ENCODE data around the gene SRRM5. TPM values are rescaled to one million over a fixed set of nuclear protein-coding genes. Genes with fewer than 3 reads are reported as not detected.
"Not testable (repeated sequence)": the region's sequence is repeated elsewhere in the genome, so short reads cannot be mapped to it uniquely, and the experiment has no call there.

SRRM5 gene
- total RNA-seq, 1 experiment from 2014 or later: 1.0 TPM

DNA sequence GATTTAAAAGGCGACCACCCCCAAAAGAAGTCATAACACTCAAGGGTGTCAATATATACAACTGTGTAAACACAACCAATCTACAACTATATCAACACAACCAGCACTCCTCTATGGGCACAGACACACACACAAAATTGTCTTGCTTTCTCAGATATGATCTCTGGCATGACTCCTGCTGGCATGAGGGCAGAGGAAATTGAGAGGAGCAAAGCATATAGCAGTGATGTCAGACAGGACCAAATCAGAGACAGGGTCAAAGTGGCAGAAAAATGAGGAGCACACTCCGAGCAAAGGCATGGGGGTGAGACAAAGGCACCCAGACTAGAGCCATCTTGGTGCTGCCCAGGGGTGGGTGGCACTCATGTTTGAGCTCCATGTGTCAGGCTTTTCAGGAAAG is 25.5 kb upstream of the SRRM5 start:
- DNase-seq: no peak
- H3K27me3 ChIP-seq (replicated peaks; ENCODE audit: control insufficient read depth, insufficient read depth, low read length): no peaks in the 10 kb centered on the region; the same call in 1 of the 2 replicates
- BruUV-seq (replicated peaks): no TSS peak
- Mint-ChIP-seq H3K9me3 (ENCODE audit: unreplicated experiment) (no peaks in the 10 kb centered on the region), H3K27ac (ENCODE audit: unreplicated experiment) (no peak overlapping the region), H3K4me3 (ENCODE audit: unreplicated experiment) (no peak overlapping the region), H3K4me1 (ENCODE audit: low read depth, unreplicated experiment) (no peaks in the 10 kb centered on the region), H3K36me3 (ENCODE audit: insufficient read depth, unreplicated experiment) (peaks cover 20% of the 10 kb centered on the region), H3K27me3 (ENCODE audit: insufficient read depth, unreplicated experiment) (no peaks in the 10 kb centered on the region)
- H3K9me3 ChIP-seq: no peaks in the 10 kb centered on the region
- no peaks in the 10 kb centered on the region for H3K4me1 ChIP-seq
- POLR2A ChIA-PET: no interaction called here
- CTCF ChIA-PET: no interaction called here
- H3K36me3 ChIP-seq (ENCODE audit: control insufficient read depth, insufficient read depth, low read length): no peaks in the 10 kb centered on the region
- H3K4me3 ChIP-seq (ENCODE audit: low read depth, low read length): no peak overlapping the region
- intact Hi-C loops (cut with micrococcal nuclease; ENCODE audit: unreplicated experiment): no loop called here
- TF ChIP-seq, protein P1, sequence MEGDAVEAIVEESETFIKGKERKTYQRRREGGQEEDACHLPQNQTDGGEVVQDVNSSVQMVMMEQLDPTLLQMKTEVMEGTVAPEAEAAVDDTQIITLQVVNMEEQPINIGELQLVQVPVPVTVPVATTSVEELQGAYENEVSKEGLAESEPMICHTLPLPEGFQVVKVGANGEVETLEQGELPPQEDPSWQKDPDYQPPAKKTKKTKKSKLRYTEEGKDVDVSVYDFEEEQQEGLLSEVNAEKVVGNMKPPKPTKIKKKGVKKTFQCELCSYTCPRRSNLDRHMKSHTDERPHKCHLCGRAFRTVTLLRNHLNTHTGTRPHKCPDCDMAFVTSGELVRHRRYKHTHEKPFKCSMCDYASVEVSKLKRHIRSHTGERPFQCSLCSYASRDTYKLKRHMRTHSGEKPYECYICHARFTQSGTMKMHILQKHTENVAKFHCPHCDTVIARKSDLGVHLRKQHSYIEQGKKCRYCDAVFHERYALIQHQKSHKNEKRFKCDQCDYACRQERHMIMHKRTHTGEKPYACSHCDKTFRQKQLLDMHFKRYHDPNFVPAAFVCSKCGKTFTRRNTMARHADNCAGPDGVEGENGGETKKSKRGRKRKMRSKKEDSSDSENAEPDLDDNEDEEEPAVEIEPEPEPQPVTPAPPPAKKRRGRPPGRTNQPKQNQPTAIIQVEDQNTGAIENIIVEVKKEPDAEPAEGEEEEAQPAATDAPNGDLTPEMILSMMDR (IDR thresholded peaks at IDR 0.05; ENCODE audit: insufficient read depth in 1 of 2, low read depth in 1 of 2, low read length in 1 of 2, severe bottlenecking in 1 of 2, unreplicated experiment in 1 of 2): no peak

GRCh38 chr19:43587029-43587428 is 24.9 kb upstream of the SRRM5 start:
- H3K4me1 ChIP-seq; H3K36me3 ChIP-seq (ENCODE audit: control insufficient read depth, insufficient read depth, low read length); intact Hi-C loops (cut with micrococcal nuclease; ENCODE audit: unreplicated experiment); H3K27me3 ChIP-seq (replicated peaks; ENCODE audit: control insufficient read depth, insufficient read depth, low read length); H3K9me3 ChIP-seq; BruUV-seq (replicated peaks); H3K4me3 ChIP-seq (ENCODE audit: low read depth, low read length); H3K9me3 Mint-ChIP-seq (ENCODE audit: unreplicated experiment); H3K4me3 Mint-ChIP-seq (ENCODE audit: unreplicated experiment); DNase-seq; H3K27ac Mint-ChIP-seq (ENCODE audit: unreplicated experiment); POLR2A ChIA-PET; H3K27me3 Mint-ChIP-seq (ENCODE audit: insufficient read depth, unreplicated experiment); H3K4me1 Mint-ChIP-seq (ENCODE audit: low read depth, unreplicated experiment): not testable (repeated sequence)
- CTCF ChIA-PET: interaction anchor here (0.6 kb wide), 1 partner anchor 82 kb away, joined by 6 read pairs; no protein-coding TSS in a partner anchor
- peaks cover 20% of the 10 kb centered on the region for H3K36me3 Mint-ChIP-seq (ENCODE audit: insufficient read depth, unreplicated experiment)

GRCh38 chr19:43589277-43589676 is 22.6 kb upstream of the SRRM5 start:
- Mint-ChIP-seq H3K9me3 (ENCODE audit: unreplicated experiment) (no peaks in the 10 kb centered on the region), H3K4me1 (ENCODE audit: low read depth, unreplicated experiment) (peaks cover 7% of the 10 kb centered on the region), H3K27ac (ENCODE audit: unreplicated experiment) (no peak overlapping the region), H3K27me3 (ENCODE audit: insufficient read depth, unreplicated experiment) (no peaks in the 10 kb centered on the region), H3K4me3 (ENCODE audit: unreplicated experiment) (no peak overlapping the region), H3K36me3 (ENCODE audit: insufficient read depth, unreplicated experiment) (peaks cover 30% of the 10 kb centered on the region)
- intact Hi-C loops (cut with micrococcal nuclease; ENCODE audit: unreplicated experiment): no loop called here
- no peaks in the 10 kb centered on the region for H3K4me1 ChIP-seq
- TF ChIP-seq, protein P1 (IDR thresholded peaks at IDR 0.05; ENCODE audit: insufficient read depth in 1 of 2, low read depth in 1 of 2, low read length in 1 of 2, severe bottlenecking in 1 of 2, unreplicated experiment in 1 of 2): no peak
- CTCF ChIA-PET: no interaction called here
- no peaks in the 10 kb centered on the region for H3K36me3 ChIP-seq (ENCODE audit: control insufficient read depth, insufficient read depth, low read length)
- no peaks in the 10 kb centered on the region for H3K9me3 ChIP-seq
- no peak for DNase-seq
- H3K4me3 ChIP-seq (ENCODE audit: low read depth, low read length): no peak overlapping the region
- no peaks in the 10 kb centered on the region; the same call in 1 of the 2 replicates for H3K27me3 ChIP-seq (replicated peaks; ENCODE audit: control insufficient read depth, insufficient read depth, low read length)
- POLR2A ChIA-PET: no interaction called here
- no TSS peak for BruUV-seq (replicated peaks)

GRCh38 chr19:43589678-43590077 is 22.2 kb upstream of the SRRM5 start:
- Histone ChIP-seq H3K4me1 (no peaks in the 10 kb centered on the region), H3K9me3 (no peaks in the 10 kb centered on the region), H3K27me3 (replicated peaks; ENCODE audit: control insufficient read depth, insufficient read depth, low read length) (no peaks in the 10 kb centered on the region; the same call in 1 of the 2 replicates), H3K4me3 (ENCODE audit: low read depth, low read length) (no peak overlapping the region), H3K36me3 (ENCODE audit: control insufficient read depth, insufficient read depth, low read length) (no peaks in the 10 kb centered on the region)
- Mint-ChIP-seq H3K4me3 (ENCODE audit: unreplicated experiment) (no peak overlapping the region), H3K27ac (ENCODE audit: unreplicated experiment) (no peak overlapping the region), H3K36me3 (ENCODE audit: insufficient read depth, unreplicated experiment) (peaks cover 30% of the 10 kb centered on the region), H3K27me3 (ENCODE audit: insufficient read depth, unreplicated experiment) (no peaks in the 10 kb centered on the region), H3K4me1 (ENCODE audit: low read depth, unreplicated experiment) (peaks cover 7% of the 10 kb centered on the region), H3K9me3 (ENCODE audit: unreplicated experiment) (no peaks in the 10 kb centered on the region)
- DNase-seq: no peak
- TF ChIP-seq, protein P1 (IDR thresholded peaks at IDR 0.05; ENCODE audit: insufficient read depth in 1 of 2, low read depth in 1 of 2, low read length in 1 of 2, severe bottlenecking in 1 of 2, unreplicated experiment in 1 of 2): no peak
- ChIA-PET CTCF (no interaction called here), POLR2A (no interaction called here)
- intact Hi-C loops (cut with micrococcal nuclease; ENCODE audit: unreplicated experiment): loop anchor here (10.0 kb wide), 2 partner anchors 125 to 195 kb away; partner anchors contain the start of genes KCNN4 and LYPD3
- BruUV-seq (replicated peaks): no TSS peak

All from Caco-2 (cell line).